ENCODE measurements around the gene WWOX. TPM values are rescaled to one million over a fixed set of nuclear protein-coding genes. Genes with fewer than 3 reads are reported as not detected.

WWOX gene
- total RNA-seq, 4 donors from 2014 or later: 135 to 209 (median 159) TPM

DNA sequence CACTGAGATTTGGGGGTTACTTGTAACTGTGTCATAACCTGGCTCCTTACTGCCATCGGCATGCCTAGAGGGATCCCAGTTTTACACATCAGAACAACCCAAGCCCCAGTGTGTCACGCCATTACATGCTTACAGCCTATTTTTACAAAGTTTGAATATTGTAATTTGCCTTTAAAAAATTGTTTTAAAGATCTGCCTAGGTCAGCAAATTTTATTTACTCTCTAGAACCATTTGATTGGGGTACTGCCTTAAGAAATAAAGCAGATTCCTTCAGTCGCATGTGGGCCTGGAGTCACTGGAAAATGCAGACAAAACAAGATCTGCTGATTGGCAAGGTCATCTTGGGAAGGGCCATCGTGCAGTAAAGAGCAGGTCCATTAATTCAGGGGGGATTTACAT is 566.9 kb downstream of the WWOX start:
- H3K27me3 ChIP-seq: no peaks in the 10 kb centered on the region
- no peak for DNase-seq
- H3K27ac ChIP-seq: no peak overlapping the region
- TF ChIP-seq, protein P1, sequence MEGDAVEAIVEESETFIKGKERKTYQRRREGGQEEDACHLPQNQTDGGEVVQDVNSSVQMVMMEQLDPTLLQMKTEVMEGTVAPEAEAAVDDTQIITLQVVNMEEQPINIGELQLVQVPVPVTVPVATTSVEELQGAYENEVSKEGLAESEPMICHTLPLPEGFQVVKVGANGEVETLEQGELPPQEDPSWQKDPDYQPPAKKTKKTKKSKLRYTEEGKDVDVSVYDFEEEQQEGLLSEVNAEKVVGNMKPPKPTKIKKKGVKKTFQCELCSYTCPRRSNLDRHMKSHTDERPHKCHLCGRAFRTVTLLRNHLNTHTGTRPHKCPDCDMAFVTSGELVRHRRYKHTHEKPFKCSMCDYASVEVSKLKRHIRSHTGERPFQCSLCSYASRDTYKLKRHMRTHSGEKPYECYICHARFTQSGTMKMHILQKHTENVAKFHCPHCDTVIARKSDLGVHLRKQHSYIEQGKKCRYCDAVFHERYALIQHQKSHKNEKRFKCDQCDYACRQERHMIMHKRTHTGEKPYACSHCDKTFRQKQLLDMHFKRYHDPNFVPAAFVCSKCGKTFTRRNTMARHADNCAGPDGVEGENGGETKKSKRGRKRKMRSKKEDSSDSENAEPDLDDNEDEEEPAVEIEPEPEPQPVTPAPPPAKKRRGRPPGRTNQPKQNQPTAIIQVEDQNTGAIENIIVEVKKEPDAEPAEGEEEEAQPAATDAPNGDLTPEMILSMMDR (IDR thresholded peaks at IDR 0.05): no peak
- no peak for TF ChIP-seq POLR2A (IDR thresholded peaks at IDR 0.05)
- H3K36me3 ChIP-seq: no peaks in the 10 kb centered on the region
- no peaks in the 10 kb centered on the region for H3K9me3 ChIP-seq
- peaks cover 4 to 6% of the 10 kb centered on the region in 2 donors for H3K4me1 ChIP-seq
- WGBS, 2 donors: 85% methylated on average over 4 of the region's 4 CpGs
- intact Hi-C loops (cut with DNase I): no loop called here
- no peak overlapping the region for H3K4me3 ChIP-seq (replicated peaks in 1 of 3)

DNA sequence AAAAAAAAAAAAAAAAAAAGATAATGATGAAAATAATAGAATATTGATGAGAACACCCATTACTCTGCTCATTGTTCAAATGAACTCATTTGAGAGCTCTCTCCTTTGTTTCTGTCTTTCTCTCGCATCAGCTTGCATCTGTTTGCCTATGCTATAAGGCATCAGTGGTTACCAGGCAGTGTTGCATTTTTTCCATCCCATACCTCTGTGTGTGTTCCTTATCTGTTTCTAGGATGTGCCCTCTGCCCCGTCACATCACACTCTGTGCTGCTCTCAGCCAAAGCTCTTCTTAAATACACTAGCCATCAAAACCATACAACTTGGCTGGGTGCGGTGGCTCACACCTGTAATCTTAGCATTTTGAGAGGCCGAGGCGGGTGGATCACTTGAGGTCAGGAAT is 568.2 kb downstream of the WWOX start:
- intact Hi-C loops (cut with DNase I): no loop called here
- Histone ChIP-seq H3K27ac (no peak overlapping the region), H3K9me3 (no peaks in the 10 kb centered on the region), H3K4me1 (peaks cover 4 to 16% of the 10 kb centered on the region in 2 donors), H3K36me3 (no peaks in the 10 kb centered on the region), H3K27me3 (no peaks in the 10 kb centered on the region), H3K4me3 (replicated peaks in 1 of 3) (no peak overlapping the region)
- TF ChIP-seq POLR2A (IDR thresholded peaks at IDR 0.05): no peak
- TF ChIP-seq, protein P1 (IDR thresholded peaks at IDR 0.05): no peak
- DNase-seq: no peak
- 95 to 99% methylated on average over 5 of the region's 5 CpGs for WGBS, 2 donors

DNA sequence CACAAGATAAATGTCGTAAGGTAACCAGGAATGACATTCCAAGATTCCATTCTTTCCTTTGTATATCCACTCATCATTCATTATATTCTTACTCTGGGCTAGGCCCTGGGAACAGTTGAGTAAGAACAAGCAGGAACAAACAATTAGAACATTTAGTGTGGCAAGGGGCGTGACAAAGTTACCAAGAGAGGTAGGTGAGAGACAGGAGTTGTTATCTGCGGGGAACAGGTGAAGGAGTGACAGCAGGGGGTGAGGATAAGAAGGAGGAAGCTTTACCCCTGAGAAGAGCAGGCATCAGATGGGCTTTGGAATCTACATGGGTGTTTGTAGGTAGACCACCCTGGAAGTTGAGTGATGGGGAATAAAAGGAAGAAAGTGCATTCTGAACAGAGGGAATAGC is 568.9 kb downstream of the WWOX start:
- Histone ChIP-seq H3K36me3 (no peaks in the 10 kb centered on the region), H3K27ac (no peak overlapping the region), H3K27me3 (no peaks in the 10 kb centered on the region), H3K4me1 (peaks cover 4 to 20% of the 10 kb centered on the region in 2 donors), H3K4me3 (replicated peaks in 1 of 3) (no peak overlapping the region), H3K9me3 (no peaks in the 10 kb centered on the region)
- intact Hi-C loops (cut with DNase I): no loop called here
- no peak for DNase-seq
- WGBS, 2 donors: 95 to 98% methylated on average over 3 of the region's 3 CpGs
- no peak for TF ChIP-seq POLR2A (IDR thresholded peaks at IDR 0.05)
- TF ChIP-seq, protein P1 (IDR thresholded peaks at IDR 0.05): no peak

DNA sequence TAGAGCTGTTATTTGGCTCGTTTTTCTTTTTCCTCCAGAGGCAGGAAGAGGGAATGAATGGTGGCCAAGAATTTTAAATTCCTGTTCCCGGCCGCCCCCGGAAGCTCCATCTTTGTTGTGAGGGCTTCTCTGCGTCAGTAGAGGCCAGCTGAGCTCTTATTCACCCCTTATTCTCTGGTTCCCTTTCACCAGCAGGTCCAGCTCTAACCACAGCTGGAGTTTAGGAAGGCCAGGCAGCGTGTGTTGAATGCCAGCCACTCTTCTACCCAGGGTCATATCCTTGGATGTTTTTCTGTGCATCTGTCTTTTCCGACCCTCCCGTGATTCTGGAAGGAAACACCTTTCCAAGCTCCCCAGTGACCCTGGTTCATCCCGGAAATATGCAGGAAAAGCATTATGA is 570.5 kb downstream of the WWOX start:
- Histone ChIP-seq H3K4me1 (peaks cover 4 to 20% of the 10 kb centered on the region in 2 donors), H3K36me3 (no peaks in the 10 kb centered on the region), H3K4me3 (replicated peaks in 1 of 3) (no peak overlapping the region), H3K27ac (peak overlapping the region; percentile 16 to 47 (median 20)), H3K9me3 (no peaks in the 10 kb centered on the region), H3K27me3 (no peaks in the 10 kb centered on the region)
- intact Hi-C loops (cut with DNase I): no loop called here
- no peak for TF ChIP-seq POLR2A (IDR thresholded peaks at IDR 0.05)
- TF ChIP-seq, protein P1 (IDR thresholded peaks at IDR 0.05): no peak
- 76% methylated on average over 9 of the region's 9 CpGs for WGBS, 2 donors
- DNase-seq: no peak

DNA sequence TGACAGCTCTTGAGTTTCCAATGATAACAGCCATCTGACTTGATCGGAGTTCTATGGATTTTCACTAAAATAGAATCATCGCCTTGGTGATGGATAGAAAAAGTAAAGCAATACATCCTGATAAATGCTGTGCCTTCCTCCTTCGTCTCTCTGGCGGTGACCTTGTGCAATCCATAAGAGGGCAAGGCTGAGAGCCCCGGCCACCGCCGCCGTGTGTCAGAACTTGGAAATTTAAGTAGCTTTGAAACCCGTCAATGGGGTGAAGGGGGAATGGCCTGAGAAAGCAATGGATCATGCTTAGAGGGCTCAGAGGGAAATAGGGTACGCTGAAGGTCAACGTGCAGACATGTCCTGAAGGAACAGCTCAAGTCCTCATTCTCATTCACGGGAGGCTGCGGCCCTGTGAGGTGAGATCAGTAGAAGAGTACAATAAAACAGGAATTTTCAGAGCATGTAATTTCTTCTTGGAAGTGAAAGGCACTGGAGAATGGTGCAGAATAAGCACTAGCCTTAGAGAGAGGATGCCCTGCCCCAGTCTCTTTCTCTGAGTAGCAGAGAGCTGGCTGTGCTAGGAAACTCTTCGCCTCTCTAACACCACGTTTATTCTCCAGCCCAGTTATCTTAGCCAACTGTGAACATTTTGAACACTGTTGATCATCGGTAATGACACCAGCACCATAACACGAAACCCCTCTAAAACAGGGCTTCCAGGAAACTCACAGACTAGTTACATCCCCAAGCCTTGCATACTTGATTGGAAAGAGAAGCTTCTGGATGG is 573.5 kb downstream of the WWOX start:
- DNase-seq: no peak
- Histone ChIP-seq H3K36me3 (no peaks in the 10 kb centered on the region), H3K27ac (no peak overlapping the region), H3K4me3 (replicated peaks in 1 of 3) (no peak overlapping the region), H3K4me1 (peaks cover 4 to 27% of the 10 kb centered on the region in 2 donors), H3K27me3 (no peaks in the 10 kb centered on the region), H3K9me3 (no peaks in the 10 kb centered on the region)
- intact Hi-C loops (cut with DNase I): no loop called here
- TF ChIP-seq, protein P1 (IDR thresholded peaks at IDR 0.05): no peak
- TF ChIP-seq POLR2A (IDR thresholded peaks at IDR 0.05): no peak
- 88 to 90% methylated on average over 17 of the region's 17 CpGs for WGBS, 2 donors

Measured in thyroid gland (tissue), 4 donors.